OCI-LY7 (cell line): ENCODE results near the gene CCDC194. TPM values are rescaled to one million over a fixed set of nuclear protein-coding genes. Genes with fewer than 3 reads are reported as not detected.
A peak's percentile ranks its signal among the peaks of the same experiment; 100 is the strongest.

Experiments
- BruUV-seq: library from RNA; stranded (reverse); fragments of 400-500 nt; replicated peaks from 2 replicates; lab custom pipeline; 2021; lab: Mats Ljungman, UMichigan
- CTCF ChIA-PET: fragments of 300-600 bp; sonication (Branson Sonifier 250); formaldehyde crosslinking; loops from one replicate; lab custom pipeline; 2022; ENCODE audit warnings: antibody characterized with exemption; ENCODE audit not compliant: unreplicated experiment; lab: Charles Lee
- POLR2A ChIA-PET: fragments of 300-600 bp; sonication (Branson Sonifier 250); formaldehyde crosslinking; loops from one replicate; lab custom pipeline; 2022; ENCODE audit warnings: antibody characterized with exemption; lab: Charles Lee
- DNase-seq: peaks from one replicate; pipeline ENCODE4 v3.0.0-alpha.2; 2015; ENCODE audit warnings: low spot score
- H2AFZ ChIP-seq: fragments of 200-600 bp; sonication (generic), shearing (Covaris generic); 2 replicates; pipeline ENCODE4 v1.6.1; 2014; ENCODE audit warnings: mild to moderate bottlenecking, antibody characterized with exemption, low read length, moderate library complexity
- H3K27ac ChIP-seq: fragments of 200-600 bp; sonication (generic); 2 replicates; pipeline ENCODE4 v1.5.1; 2014; ENCODE audit warnings: mixed run types, low read depth, mild to moderate bottlenecking, moderate library complexity, low read length, inconsistent platforms; ENCODE audit not compliant: poor library complexity, severe bottlenecking
- H3K36me3 ChIP-seq: fragments of 200-600 bp; sonication (generic); 2 replicates; pipeline ENCODE4 v1.6.1; 2014; ENCODE audit warnings: mild to moderate bottlenecking, antibody characterized with exemption, low read length, moderate library complexity, mixed read lengths; ENCODE audit not compliant: insufficient read depth
- H3K4me1 ChIP-seq: fragments of 200-600 bp; sonication (generic); 2 replicates; pipeline ENCODE4 v1.5.1; 2014; ENCODE audit warnings: mild to moderate bottlenecking, low read length; ENCODE audit not compliant: insufficient read depth, poor library complexity, severe bottlenecking
- H3K4me2 ChIP-seq: fragments of 200-600 bp; sonication (generic); 2 replicates; pipeline ENCODE4 v1.6.1; 2014; ENCODE audit warnings: mild to moderate bottlenecking, low read length
- H3K4me3 ChIP-seq: fragments of 200-600 bp; sonication (generic); 2 replicates; pipeline ENCODE4 v1.5.1; 2014; ENCODE audit warnings: mild to moderate bottlenecking, low read depth, low read length; ENCODE audit not compliant: poor library complexity, severe bottlenecking
- H3K79me2 ChIP-seq: fragments of 200-600 bp; sonication (generic); 2 replicates; pipeline ENCODE4 v1.6.1; 2016; ENCODE audit warnings: low read depth, mild to moderate bottlenecking, low read length, moderate library complexity, mixed read lengths; ENCODE audit not compliant: insufficient read depth
- H3K9me2 ChIP-seq: fragments of 200-600 bp; sonication (generic); 2 replicates; pipeline ENCODE4 v1.6.1; 2016; ENCODE audit warnings: mild to moderate bottlenecking, low read length, mixed read lengths; ENCODE audit not compliant: insufficient read depth
- H3K9me3 ChIP-seq: fragments of 200-600 bp; sonication (generic); 2 replicates; pipeline ENCODE4 v1.6.1; 2014; ENCODE audit warnings: mild to moderate bottlenecking, mixed run types, low read length, mixed read lengths
- H4K20me1 ChIP-seq: fragments of 200-600 bp; sonication (generic); 2 replicates; pipeline ENCODE4 v1.6.1; 2014; ENCODE audit warnings: mild to moderate bottlenecking, antibody characterized with exemption, low read length, moderate library complexity, mixed read lengths; ENCODE audit not compliant: insufficient read depth
- CTCF ChIP-seq: fragments of 200-600 bp; sonication (generic); conservative IDR thresholded peaks from 2 replicates; pipeline ENCODE4 v1.5.1; 2014; ENCODE audit warnings: mild to moderate bottlenecking, antibody characterized with exemption, low read length, moderate library complexity, mixed read lengths
- EZH2phosphoT487 ChIP-seq: fragments of 200-600 bp; sonication (generic); IDR thresholded peaks from 2 replicates; pipeline ENCODE4 v1.6.1; 2018; ENCODE audit warnings: low read depth, borderline replicate concordance, mild to moderate bottlenecking, mixed run types, antibody characterized with exemption, low read length, moderate library complexity, mixed read lengths
- intact Hi-C: fragments of 100-400 bp; cut with micrococcal nuclease; formaldehyde crosslinking; loops from one replicate; pipeline ENCODE4 v1.10.0; 2022; ENCODE audit not compliant: unreplicated experiment
- total RNA-seq, 2 experiments: library from RNA; depleted of rRNA in 1 of 2; stranded (reverse); fragments of >200 nt in 1 of 2; shearing (Covaris generic) in 1 of 2; gene quantifications; 2 replicates each; pipeline ENCODE4 v1.2.3, GENCODE V29; 2014 to 2022

The CCDC194 gene
- total RNA-seq, 2 experiments from 2014 or later, result 2.4 to 8.8 TPM

- no peak overlapping the region for H2AFZ ChIP-seq
- peak; percentile 56 for DNase-seq
- H3K4me2 ChIP-seq, result peak overlapping the region; percentile 86
- no peaks in the 10 kb centered on the region for H3K9me3 ChIP-seq
- CTCF ChIA-PET, result interaction anchor here (0.6 kb wide), 1 partner anchor 799 kb away, joined by 3 read pairs; no protein-coding TSS in a partner anchor
- peaks cover 15% of the 10 kb centered on the region for H3K4me1 ChIP-seq
- H3K79me2 ChIP-seq, result peaks cover 48% of the 10 kb centered on the region
- TF ChIP-seq CTCF (no peak), EZH2phosphoT487 (no peak)
- intact Hi-C loops, result no loop called here
- TSS peak; percentile 90 for BruUV-seq
- POLR2A ChIA-PET, result interaction anchor here (0.5 to 1.0 kb wide), 4 partner anchors 9 to 305 kb away, joined by 3 to 7 read pairs (median 3); no protein-coding TSS in a partner anchor
- no peaks in the 10 kb centered on the region for H3K9me2 ChIP-seq
- peaks cover 45% of the 10 kb centered on the region for H3K36me3 ChIP-seq
- peak overlapping the region; percentile 90 for H3K4me3 ChIP-seq
- H4K20me1 ChIP-seq, result 0 out of 2 replicates have a peak, but pooled peaks cover 3% of the 10 kb centered on the region
- H3K27ac ChIP-seq, result peak overlapping the region; percentile 93
These were observed 9.2 kb upstream of the CCDC194 start for GRCh38 chr19:17402982-17403855.

GRCh38 chr19:17401628-17402027, 7.6 kb upstream of the CCDC194 start:
- Histone ChIP-seq H3K36me3 (peaks cover 58% of the 10 kb centered on the region), H3K9me2 (no peaks in the 10 kb centered on the region), H3K4me1 (peaks cover 14% of the 10 kb centered on the region), H3K9me3 (no peaks in the 10 kb centered on the region), H3K4me3 (no peak overlapping the region), H3K4me2 (no peak overlapping the region), H3K27ac (no peak overlapping the region), H3K79me2 (peaks cover 38% of the 10 kb centered on the region), H4K20me1 (0 out of 2 replicates have a peak, but pooled peaks cover 3% of the 10 kb centered on the region), H2AFZ (no peak overlapping the region)
- DNase-seq, result no peak
- intact Hi-C loops, result no loop called here
- POLR2A ChIA-PET, result no interaction called here
- no TSS peak for BruUV-seq
- TF ChIP-seq EZH2phosphoT487 (no peak), CTCF (no peak)
- CTCF ChIA-PET, result no interaction called here
